ENCODE data around the gene KLHDC4.

DNA sequence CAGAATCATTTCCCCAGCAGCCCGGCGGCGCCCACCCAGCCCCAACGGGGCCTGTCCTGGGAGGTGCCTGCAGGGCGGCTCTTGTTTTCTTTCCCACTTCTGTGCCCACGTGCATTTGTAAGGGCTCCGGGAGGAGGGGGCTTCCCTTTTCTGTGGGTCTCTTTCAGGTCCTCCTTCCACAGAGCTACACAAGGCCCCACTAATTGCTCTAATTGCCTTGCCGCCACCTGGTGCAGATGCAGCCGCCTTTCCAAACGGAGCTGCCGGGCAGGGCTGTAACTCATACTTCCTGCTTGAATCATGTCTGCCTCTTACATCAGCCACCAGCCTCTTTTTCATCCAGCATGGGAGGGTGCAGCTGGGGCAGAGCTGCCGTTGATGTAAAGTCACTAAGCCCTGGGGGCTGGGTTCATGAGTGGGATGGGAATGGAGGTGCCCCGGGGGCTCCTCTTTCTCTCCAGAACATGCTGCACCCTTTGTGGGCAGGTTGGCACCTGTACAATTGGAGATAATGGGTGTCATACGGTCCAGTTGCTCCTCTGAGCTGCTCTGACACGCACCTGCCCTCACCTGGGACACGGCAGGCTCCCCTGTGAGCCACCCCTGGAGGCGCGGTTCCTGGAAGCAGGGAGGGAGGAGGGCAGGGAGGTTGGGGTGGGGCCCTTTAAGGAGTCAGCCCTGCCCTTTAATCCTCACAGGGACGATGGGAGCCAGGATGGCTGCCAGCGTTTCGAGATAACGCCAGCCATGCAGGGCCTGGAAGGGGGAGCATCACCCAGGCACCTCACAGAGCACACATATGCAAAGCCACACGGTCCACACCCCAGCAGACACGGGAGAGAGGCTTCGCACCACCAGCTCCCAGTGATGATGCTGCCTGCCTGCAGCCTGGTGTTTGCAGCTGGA is 41.1 kb upstream of the KLHDC4 start:
- TF ChIP-seq, protein P1, sequence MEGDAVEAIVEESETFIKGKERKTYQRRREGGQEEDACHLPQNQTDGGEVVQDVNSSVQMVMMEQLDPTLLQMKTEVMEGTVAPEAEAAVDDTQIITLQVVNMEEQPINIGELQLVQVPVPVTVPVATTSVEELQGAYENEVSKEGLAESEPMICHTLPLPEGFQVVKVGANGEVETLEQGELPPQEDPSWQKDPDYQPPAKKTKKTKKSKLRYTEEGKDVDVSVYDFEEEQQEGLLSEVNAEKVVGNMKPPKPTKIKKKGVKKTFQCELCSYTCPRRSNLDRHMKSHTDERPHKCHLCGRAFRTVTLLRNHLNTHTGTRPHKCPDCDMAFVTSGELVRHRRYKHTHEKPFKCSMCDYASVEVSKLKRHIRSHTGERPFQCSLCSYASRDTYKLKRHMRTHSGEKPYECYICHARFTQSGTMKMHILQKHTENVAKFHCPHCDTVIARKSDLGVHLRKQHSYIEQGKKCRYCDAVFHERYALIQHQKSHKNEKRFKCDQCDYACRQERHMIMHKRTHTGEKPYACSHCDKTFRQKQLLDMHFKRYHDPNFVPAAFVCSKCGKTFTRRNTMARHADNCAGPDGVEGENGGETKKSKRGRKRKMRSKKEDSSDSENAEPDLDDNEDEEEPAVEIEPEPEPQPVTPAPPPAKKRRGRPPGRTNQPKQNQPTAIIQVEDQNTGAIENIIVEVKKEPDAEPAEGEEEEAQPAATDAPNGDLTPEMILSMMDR (IDR thresholded peaks at IDR 0.05) = no peak
- no peak for TF ChIP-seq POLR2A (IDR thresholded peaks at IDR 0.05)
- no peak for TF ChIP-seq EP300 (IDR thresholded peaks at IDR 0.05)
